ENCODE measurements around the gene SLC7A10. TPM values are rescaled to one million over a fixed set of nuclear protein-coding genes. Genes with fewer than 3 reads are reported as not detected.

The SLC7A10 gene
- total RNA-seq, 1 donor from 2014 or later, result 9.0 TPM

DNA sequence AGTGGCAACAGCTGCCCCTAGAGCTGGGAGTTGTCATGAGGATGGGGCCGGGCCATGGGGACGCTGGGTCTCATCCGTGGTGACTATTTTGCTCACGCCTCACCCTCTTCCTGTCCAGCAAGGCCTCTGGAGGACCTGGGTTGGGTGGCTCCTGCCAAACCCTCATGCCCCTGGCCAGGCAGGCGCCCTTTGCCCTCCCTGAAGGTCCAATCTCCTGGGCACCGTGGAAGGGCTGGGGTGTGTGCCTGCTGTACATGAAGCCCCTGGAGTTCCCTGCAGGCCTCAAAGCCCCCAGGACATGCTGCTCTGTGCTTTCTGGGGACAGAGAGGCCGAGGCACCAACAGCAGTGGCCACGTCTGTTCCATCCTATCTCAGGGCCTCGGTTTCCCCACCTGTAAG, 17.7 kb downstream of the SLC7A10 start:
- no peak for DNase-seq (ENCODE audit: low spot score)
- intact Hi-C loops (cut with DNase I), result loop anchor here (10.0 kb wide), 1 partner anchor 63 kb away; no protein-coding TSS in a partner anchor
- no peak for ATAC-seq

DNA sequence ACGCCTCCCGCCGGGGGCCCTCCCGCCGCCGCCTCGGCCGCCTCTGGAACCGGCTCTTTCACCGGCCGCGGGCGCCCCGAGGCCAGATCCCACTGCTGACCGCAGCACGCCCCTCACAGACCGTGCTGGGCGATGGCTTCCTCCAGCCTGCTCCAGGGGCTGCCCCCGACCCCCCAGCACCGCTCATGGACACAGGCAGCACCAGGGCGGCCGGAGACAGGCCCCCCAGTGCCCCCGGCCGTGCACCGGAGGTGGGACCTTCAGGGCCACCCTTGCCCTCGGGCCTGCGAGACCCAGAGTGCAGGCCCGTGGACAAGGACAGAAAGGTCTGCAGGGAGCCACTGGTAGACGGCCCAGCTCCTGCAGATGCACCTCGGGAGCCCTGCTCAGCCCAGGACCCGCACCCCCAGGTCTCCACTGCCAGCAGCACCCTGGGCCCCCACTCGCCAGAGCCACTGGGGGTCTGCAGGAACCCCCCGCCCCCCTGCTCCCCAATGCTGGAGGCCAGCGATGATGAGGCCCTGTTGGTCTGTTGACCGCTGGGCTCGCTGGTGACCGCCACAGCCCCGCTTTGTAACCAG, 18.5 kb downstream of the SLC7A10 start:
- no peak for ATAC-seq
- no peak for DNase-seq (ENCODE audit: low spot score)
- intact Hi-C loops (cut with DNase I), result loop anchor here (10.0 kb wide), 1 partner anchor 62 kb away; no protein-coding TSS in a partner anchor

DNA sequence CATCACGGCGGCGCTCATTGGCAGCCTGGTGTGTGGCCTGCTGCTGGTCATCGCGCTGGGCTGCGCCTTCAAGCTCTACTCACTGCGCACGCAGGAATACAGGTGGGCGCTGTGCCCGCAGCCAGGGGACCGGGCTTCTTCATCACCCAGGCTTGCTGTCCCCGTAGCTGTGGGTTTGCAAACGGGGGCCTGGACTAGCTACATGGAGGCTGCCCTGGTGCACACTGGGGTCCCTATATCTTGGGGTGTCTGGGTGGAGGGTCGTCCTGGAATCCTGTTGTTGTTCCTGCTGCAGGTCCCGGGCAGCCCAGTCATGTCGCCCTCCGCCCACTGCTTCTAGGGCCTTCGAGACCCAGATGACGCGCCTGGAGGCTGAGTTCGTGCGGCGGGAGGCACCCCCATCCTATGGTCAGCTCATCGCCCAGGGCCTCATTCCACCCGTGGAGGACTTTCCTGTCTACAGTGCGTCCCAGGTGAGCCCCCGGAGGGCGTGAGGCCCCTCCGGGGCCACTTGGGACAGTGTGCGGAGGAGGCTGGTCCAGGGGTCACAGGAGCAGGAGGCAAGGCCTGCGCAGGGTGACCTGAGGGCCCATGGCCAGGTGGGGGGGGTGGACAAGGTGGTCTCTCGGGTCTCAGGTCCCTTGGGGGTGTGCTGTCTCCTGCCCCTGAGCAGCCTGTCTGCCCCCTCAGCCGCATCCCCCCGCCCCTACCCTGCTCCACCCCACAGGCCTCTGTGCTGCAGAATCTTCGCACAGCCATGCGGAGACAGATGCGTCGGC, 19.2 kb downstream of the SLC7A10 start:
- ATAC-seq, result no peak
- DNase-seq (ENCODE audit: low spot score), result no peak
- intact Hi-C loops (cut with DNase I), result loop anchor here (10.0 kb wide), 1 partner anchor 62 kb away; no protein-coding TSS in a partner anchor

DNA sequence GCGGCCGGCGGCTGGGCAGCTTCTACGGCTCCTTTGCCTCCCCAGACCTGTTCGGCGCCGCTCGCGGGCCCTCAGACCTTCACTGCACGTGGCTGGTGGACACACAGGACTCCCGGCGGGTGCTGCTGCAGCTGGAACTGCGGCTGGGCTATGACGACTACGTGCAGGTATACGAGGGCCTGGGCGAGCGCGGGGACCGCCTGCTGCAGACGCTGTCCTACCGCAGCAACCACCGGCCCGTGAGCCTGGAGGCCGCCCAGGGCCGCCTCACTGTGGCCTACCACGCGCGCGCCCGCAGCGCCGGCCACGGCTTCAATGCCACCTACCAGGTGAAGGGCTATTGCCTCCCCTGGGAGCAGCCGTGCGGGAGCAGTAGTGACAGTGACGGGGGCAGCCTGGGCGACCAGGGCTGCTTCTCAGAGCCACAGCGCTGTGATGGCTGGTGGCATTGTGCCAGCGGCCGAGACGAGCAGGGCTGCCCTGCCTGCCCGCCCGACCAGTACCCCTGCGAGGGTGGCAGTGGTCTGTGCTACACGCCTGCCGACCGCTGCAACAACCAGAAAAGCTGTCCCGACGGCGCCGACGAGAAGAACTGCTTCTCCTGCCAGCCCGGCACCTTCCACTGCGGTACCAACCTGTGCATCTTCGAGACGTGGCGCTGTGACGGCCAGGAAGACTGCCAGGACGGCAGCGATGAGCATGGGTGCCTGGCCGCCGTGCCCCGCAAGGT, 20.0 kb downstream of the SLC7A10 start:
- no peak for DNase-seq (ENCODE audit: low spot score)
- no peak for ATAC-seq
- intact Hi-C loops (cut with DNase I), result loop anchor here (10.0 kb wide), 1 partner anchor 61 kb away; no protein-coding TSS in a partner anchor

DNA sequence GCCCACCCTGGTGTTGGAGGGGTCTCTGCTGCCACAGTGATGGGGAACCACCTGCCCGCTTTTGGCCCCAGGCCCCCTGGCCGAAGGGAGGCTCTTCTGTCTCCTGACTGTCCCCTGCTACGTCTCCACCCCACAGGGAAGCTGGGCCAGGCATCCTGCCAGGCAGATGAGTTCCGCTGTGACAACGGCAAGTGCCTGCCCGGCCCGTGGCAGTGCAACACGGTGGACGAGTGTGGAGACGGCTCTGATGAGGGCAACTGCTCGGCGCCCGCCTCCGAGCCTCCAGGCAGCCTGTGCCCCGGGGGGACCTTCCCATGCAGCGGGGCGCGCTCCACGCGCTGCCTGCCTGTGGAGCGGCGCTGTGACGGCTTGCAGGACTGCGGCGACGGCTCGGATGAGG, 20.5 kb downstream of the SLC7A10 start:
- DNase-seq (ENCODE audit: low spot score) (no peak), ATAC-seq (no peak)
- intact Hi-C loops (cut with DNase I), result loop anchor here (10.0 kb wide), 1 partner anchor 60 kb away; no protein-coding TSS in a partner anchor

DNA sequence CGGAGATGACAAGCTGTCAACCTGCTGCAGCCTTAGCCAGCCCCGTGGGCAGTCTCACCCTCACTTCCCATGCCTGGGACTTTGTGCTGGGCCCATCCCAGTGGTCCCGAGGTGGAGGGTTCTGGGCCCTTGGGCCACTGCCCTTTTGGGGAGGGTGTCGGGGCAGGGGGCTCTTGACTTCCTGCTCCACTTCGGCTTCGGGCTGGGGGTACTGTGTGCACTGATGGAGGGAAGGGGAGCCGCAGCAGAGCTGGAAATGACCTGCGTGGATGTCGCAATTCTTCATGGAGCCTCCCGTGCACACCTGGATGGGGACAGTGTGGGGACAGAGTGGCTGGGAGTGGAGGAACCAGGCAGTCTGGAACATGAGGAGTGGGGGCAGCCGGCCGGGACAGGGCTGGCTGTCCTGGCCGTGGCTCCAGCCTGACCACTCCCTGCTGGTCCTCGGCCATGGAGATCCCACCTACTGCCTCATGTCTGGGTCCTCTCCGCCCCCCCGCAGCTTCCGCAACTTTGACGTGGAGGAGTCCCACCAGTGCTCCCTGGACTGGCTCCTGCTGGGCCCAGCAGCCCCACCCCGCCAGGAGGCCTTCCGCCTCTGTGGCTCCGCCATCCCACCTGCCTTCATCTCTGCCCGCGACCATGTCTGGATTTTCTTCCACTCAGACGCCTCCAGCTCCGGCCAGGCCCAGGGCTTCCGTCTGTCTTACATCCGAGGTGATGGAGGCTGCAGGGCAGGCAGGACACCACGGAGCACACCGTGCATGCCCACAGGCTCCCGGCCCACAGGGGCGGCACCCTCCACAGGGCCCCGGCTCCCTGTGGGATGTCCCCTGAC, 21.3 kb downstream of the SLC7A10 start:
- DNase-seq (ENCODE audit: low spot score), result no peak
- intact Hi-C loops (cut with DNase I), result loop anchor here (10.0 kb wide), 1 partner anchor 60 kb away; no protein-coding TSS in a partner anchor
- no peak for ATAC-seq

DNA sequence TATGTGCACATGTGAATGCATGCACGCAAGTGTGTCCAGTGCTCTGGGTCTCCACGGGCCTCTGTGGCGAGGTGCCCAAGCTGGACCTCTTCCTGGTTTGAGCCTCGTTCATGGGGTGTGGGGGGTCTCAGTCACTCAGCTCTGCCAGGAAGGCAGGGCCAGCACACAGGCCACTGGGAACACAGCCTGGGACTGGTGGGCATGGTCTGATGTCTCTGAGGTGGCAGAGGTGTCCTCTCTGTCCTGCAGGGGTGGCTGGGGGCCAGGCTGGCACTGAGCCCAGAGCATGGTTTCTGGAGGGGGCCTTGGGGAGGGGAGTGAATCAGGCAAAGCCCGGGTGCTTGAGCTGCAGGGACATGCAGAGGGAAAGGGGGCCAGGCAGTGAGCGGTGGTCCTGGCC, 22.1 kb downstream of the SLC7A10 start:
- DNase-seq (ENCODE audit: low spot score), result no peak
- no peak for ATAC-seq

DNA sequence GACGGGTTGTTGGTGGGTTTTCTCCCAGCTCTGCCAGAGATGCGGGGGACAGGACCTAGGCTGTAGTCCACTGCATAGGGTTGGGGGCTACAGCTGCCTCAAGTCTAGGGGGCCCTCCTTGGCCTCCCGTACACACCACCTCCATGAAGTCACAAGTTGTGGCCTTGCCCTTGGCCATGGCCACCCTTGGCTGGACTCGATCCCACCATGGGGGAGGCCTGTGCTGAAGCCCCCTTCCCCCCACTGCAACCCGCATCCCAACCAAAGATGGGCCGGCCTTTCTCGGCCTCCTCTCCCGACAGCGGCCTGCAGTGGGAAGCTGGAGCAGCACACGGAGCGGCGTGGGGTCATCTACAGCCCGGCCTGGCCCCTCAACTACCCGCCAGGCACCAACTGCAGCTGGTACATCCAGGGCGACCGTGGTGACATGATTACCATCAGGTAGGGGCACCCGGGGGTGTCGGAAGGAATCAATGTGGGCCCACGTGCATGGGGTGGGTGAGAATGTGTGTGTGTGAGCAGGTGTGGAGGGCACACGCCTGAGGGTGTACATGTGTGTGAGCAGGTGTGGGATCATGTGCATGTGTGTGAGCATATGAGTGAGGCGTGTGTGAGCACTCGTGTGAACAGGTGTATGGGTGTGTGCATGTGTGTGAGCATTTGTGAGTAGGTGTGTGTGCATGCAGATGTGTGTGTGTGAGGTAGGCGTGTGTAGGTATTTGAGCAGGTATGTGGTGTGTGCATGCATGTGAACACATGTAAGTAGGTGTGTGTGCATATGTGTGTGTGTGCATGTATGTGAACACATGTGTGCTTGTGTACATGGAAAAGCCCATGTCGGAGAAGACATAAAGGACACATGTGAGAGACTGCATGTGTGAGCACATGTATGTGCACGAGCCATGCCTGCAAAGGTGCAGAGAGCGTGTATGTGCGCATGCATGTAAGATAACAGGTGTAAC, 22.8 kb downstream of the SLC7A10 start:
- intact Hi-C loops (cut with DNase I), result loop anchor here (10.0 kb wide), 1 partner anchor 58 kb away; no protein-coding TSS in a partner anchor
- no peak for DNase-seq (ENCODE audit: low spot score)
- ATAC-seq, result no peak

More for the DNA sequence above, 22.1 kb downstream of the SLC7A10 start:
- intact Hi-C loops (cut with DNase I), result loop anchor here (10.0 kb wide), 1 partner anchor 59 kb away; no protein-coding TSS in a partner anchor

DNA sequence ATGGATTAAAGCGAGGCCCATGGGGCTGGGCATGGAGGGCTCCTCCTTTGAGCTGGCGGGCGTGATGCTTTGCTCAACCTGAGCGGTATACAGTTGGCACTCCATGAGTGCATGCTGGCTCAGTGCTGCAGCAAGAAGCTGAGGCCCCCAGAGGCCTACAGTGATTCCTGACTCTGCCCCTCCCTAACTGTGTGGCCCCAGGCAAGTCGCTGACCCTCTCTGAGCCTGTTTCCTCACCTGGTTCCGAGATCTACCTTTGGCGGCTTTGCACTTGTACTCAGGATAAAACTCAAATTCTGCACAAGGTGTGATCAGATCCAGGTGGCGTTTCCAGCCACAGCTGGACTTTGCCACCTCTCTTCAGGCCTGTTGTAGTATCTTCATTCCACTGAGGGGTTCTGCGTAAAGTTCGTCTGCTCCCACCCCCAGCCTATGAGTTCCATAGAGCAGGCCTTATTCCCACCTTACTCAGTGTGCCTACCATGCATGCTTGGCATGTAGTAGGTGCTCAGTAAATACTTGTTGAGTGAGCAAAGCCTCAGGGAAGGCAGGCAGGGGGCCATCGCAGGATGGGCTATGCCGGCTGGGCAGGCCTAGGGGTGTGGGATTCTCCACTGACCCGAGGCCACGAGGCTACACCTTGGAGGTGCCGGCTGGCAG, 23.6 kb downstream of the SLC7A10 start:
- intact Hi-C loops (cut with DNase I), result loop anchor here (10.0 kb wide), 1 partner anchor 57 kb away; no protein-coding TSS in a partner anchor
- ATAC-seq, result no peak

DNA sequence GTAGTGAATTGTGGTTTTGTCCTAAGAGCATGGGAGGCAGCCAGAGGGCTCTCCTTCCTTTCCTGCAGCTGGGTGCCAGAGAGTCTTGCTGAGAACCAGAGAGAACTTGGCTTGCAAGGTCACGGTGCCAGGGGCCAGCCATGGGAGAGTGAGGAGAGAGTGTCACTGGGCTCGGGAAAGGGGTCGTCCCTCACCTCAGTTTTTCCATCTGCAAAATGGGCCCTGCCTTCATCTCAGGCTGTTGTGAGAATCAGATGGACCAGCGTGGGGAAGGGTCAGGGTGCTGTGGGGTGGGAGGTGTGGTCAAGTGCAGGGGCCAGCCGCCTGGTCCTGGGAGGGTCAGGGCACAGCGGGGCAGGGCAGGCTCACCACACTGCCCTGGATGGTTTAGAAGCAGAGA, 24.2 kb downstream of the SLC7A10 start:
- ATAC-seq (no peak), DNase-seq (ENCODE audit: low spot score) (no peak)
- intact Hi-C loops (cut with DNase I), result loop anchor here (10.0 kb wide), 1 partner anchor 57 kb away; no protein-coding TSS in a partner anchor

More for the DNA sequence above, 23.6 kb downstream of the SLC7A10 start:
- DNase-seq (ENCODE audit: low spot score), result no peak

DNA sequence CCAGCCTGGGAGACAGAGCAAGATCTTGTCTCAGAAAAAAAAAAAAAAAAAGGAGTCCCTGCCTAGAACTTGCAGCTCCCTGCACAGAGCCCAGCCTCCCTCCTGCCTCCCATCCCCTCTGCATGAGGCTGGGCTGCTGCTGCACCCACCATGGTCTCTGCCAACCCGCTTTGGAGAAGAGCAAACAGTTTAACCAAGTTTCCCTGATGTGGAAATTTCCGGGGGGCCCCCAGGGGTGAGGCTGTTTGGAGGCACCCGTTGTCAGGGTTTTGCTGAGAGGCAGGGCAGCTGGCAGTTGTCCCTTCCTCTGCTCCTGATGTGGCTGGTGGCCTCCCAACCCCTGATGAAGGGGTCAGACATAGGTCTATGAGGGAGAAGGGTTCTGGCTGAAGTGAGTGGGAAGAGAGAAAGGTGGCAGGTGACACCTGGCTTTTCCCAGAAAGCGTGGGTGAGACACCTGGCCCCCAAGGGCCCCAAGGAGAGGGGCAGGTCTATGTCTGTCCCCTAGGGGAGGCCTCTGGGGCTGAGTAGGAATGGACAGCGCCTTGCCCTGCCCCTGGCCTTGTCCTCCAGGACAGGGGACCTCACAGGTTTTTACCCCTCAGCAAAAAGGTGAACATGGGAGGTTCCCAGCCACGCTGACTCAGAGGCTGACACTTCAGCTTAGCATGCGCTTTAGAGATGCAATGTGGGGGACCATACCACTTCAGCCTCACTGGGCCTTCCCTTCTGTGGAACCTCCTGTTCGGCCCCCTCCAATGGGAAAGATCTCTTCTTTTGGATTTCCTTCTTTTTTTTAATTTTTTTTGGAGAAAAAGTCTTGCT, 26.0 kb downstream of the SLC7A10 start:
- ATAC-seq, result no peak
- no peak for DNase-seq (ENCODE audit: low spot score)
- intact Hi-C loops (cut with DNase I), result loop anchor here (10.0 kb wide), 1 partner anchor 55 kb away; no protein-coding TSS in a partner anchor

DNA sequence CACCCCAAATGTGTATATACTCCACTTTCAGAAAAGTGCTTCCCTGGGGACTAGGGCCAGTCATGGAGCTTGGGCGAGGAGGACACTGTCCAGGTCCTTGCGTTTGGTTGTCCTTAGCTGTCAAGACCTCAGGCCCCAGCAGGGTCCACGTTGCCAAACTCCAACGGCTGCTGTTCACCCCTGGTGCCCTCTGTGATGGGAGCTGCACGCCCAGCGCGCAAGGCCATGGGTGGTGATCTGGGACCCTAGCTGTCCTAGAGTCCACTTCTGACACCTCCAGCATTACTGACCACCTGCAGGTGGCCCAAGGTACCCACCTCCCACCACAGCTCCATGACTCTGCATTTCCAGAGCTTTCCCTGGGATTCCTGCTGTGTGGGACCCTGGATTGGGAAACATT, 27.5 kb downstream of the SLC7A10 start:
- intact Hi-C loops (cut with DNase I), result no loop called here
- DNase-seq (ENCODE audit: low spot score) (no peak), ATAC-seq (no peak)

DNA sequence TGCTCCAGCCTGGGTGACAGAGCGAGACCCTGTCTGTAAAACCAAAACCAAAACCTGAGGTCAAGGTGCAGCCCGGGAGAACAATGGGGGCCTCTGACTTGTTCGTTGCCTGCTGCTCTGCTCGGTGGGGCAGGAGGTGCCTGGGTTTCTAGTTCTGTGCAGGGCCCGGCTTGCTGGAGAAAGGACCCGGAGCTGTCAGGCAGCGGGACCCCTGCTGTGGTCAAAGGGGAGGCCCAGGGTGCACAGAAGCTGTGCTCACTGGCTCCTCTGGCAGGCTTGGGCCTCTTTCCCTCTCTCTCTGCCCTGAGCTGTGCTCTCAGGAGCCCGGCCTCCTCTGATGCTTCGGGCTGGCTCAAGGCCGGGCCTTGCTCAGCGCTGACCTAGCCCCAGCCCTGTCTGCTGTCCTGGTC, 28.1 kb downstream of the SLC7A10 start:
- intact Hi-C loops (cut with DNase I), result no loop called here
- ATAC-seq, result no peak
- DNase-seq (ENCODE audit: low spot score), result no peak

DNA sequence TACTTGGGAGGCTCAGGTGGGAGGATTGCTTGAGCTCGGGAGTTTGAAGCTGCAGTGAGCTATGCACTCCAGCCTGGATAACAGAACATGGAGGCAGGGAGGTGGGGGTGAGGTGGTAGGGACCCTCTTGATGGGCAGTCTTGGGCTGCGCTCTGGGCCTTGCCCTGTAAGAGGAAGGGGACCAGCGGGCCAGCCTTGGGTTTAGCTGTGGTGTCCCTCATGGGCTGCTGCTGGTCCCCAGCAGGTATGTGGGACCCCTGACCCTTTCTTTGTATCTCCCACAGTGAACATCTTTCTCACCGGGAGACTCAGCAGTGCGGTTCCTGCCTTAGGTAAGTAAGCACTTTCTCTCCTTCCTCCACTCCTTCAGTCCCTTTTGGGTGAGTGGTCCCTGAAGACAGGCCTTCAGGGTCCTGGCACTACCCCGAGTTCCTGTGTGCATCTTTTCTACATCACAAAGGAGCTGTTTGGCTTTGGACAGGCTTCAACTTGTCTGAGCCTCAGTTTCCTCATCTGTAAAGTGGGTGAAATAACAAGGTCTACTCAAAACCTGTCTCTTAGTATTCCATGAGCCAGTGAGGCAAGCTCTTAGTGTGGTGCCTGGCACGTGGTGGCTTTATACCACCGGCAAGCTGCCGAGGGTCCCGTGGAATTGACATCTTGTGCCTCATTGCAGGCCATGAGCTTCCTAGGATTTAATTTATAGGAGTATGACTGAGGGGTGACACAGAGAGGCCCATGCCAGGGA, 29.0 kb downstream of the SLC7A10 start:
- DNase-seq (ENCODE audit: low spot score) (no peak), ATAC-seq (no peak)
- intact Hi-C loops (cut with DNase I), result no loop called here

DNA sequence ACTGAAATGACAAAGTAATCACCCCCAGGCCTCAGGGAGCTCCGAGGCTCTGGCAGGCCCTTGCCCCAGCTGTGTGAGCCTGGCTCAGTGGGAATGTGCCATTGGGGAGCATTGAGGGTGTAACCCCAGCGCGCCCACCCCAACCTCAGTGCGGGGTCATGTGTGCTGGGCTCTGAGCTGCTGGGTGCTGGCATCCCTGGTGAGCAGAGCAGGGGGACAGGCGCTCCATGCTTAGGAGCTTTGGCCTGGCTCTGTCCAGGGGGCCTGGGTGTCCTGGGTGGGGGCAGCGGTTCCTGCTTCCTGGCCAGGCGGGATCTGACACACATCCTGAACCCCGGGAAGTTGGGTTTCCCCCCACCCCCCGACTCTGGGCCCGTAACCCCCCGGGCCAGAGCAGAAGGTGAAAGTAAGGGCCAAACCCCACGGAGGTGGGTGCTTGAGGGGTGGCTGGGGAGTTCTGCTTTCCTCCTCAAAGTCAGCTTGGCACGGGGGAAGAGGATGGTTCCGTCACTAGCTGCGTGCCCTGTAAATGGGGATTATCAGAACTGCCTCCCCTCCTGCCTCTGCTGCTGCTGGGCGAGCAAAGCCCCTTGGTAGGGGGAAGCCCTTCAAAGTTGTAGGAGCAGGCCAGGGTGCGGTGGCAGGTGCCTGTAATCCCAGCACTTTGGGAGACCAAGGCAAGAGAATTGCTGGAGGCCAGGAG, 29.9 kb downstream of the SLC7A10 start:
- ATAC-seq (peak; percentile 30), DNase-seq (ENCODE audit: low spot score) (no peak)
- intact Hi-C loops (cut with DNase I), result no loop called here
